GM18858 (cell line): Measurements from ENCODE around the gene CPAMD8.
"Not testable (repeated sequence)": the region's sequence is repeated elsewhere in the genome, so short reads cannot be mapped to it uniquely, and the experiment has no call there.

ENCODE experiments used
- ATAC-seq: cut with Tn5 transposase; IDR thresholded peaks from one replicate; pipeline ENCODE4 v1.9.1; 2021; ENCODE audit not compliant: unreplicated experiment

The CPAMD8 gene

DNA sequence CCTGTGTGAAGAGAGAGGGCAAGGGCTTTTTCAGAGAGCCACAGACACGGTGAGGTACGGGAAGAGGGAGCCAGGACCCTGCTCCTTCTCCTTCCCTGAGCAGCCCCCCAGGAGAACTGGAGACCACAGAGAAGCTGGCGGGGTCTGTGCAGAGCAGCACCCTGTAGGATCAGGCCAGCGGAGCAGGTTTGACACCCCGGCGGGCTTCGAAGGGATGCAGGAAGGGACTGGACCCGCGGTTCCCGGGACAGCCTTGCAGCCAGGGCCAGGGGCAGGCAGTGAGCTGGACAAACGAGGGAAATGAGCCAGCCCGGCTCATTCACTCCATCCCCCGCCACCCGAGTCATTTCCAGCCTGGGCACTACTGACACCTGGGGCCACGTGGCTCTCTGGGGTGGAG is 22.2 kb downstream of the CPAMD8 start:
- no peak for ATAC-seq

- ATAC-seq: no peak
Measured at GRCh38 chr19:17002455-17002854, 24.2 kb downstream of the CPAMD8 start.

DNA sequence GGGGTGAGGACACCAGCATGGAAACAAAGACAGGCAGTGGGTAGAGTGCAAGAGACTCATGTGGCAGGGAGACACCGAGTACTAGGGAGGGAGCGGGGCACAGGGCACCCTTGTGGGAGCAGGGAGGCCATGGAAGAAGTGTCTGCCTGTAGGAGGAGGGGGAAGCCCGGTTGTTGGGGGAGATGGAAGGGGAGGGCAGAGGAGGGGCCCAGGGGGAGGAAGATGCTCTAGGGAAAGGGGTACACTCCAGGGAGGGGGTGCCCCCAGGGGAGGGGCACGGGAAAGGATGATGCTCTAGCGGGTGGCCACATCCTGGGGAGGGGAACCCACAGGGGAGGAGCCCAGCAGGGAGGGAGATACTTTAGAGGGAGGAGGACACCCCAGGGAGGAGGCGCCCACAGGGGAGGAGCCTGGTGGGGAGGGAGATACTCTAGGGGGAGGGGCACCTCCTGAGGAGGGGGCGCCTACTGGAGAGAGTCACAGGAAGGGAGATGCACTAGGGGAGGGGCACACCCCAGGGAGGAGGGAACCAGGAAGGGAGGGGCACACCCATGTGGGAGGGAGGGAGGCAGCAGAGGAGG is 24.9 kb downstream of the CPAMD8 start:
- ATAC-seq: no peak

DNA sequence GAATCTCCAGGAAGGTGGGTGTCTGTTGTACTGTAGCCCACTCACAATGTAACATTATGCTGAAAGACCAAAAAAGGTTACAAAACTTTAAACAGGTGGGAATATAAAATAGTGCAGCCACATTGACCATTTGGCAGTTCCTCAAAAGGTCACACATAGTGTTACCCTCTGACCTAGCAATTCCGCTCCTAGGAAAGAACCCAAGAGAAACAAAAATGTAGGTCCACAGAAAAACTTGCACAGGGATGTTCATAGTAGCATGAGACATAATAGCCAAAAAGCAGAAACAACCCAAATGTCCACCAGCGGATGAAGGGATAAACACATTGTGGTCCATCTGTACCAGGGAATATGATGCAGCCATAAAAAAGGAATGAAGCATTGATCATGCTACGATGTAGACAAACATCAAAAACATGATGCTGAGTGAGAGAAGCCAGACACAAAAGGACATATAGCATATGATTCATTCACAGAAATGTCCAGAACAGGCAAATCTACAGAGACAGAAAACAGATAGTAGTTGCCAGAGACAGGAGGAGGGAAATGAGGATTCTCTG is 27.9 kb downstream of the CPAMD8 start:
- no peak for ATAC-seq

GRCh38 chr19:16996838-16997490 is 29.6 kb downstream of the CPAMD8 start:
- not testable (repeated sequence) for ATAC-seq

DNA sequence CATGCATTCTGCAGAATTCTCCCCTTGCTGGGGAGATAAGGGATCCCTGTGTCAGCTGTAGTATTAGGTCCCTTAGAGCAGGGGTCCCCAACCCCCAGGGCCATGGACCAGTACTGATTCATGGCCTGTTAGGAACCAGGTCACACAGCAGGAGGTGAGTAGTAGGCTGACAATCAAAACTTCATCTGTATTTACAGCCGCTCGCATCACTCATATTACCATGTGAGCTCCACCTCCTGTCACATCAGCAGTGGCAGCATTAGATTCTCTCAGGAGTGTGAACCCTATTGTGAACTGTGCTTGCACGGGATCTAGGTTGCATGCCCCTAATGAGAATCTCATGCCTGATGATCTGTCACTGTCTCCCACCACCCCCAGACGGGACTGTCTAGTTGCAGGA is 37.9 kb downstream of the CPAMD8 start:
- ATAC-seq: no peak

DNA sequence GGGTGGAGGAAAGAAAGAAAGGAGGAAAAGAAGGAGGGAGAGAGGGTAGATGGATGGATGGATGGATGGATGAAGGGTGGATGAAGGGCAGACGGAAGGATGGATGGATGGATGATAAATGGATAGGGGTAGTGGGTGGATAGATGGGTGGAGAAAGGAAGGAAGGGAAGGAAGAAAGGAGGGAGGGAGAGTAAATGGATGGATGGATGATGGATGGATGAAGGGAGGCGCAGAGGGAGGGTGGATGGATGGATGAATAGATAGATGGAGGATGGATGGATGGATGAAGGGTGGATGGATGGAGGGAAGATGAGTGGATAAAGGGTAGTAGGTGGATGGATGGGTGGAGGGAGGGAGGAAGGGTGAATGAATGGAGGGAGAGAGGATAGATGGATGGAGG is 41.2 kb downstream of the CPAMD8 start:
- no peak for ATAC-seq

- ATAC-seq: not testable (repeated sequence)
Measured at GRCh38 chr19:16982586-16982985, 44.0 kb downstream of the CPAMD8 start.

DNA sequence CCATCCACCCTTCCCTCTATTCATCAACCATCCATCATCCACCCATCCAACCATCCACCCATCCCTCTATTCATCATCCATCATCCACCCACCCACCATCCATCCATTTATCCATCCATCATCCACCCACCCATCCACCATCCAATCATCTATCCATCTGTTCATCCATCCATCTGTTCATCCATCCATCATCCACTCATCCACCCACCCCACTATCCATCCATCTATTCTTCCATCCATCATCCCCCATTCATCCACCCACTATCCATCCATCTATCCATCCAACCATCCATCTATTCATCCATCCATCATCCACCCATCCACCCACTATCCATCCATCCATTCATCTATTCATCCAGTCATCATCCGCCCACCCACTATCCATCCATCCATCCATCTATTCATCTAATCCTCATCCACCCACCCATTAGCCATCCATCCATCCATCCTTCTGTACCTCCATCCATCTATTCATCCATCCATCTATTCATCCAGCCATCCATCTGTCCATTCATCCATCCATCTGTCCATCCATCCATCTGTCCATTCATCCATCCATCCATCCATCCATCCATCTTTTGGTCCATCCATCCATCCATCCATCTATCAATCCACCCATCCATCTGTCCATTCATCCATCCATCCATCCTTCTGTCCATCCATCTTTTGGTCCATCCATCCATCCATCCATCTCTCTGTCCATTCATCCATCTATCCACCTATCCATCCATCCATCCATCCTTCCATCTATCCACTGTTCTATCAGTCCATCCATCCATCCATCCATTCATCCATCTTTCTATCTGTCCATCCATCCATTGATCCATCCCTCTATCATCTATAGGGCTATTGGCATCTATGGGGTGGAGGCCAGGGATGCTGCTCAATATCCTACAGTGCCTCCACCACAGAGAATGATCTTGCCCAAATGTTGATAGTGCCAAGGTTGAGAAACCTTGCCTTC is 47.5 kb downstream of the CPAMD8 start:
- ATAC-seq: no peak

- ATAC-seq: no peak
Measured at GRCh38 chr19:16978156-16978555, 48.5 kb downstream of the CPAMD8 start.

DNA sequence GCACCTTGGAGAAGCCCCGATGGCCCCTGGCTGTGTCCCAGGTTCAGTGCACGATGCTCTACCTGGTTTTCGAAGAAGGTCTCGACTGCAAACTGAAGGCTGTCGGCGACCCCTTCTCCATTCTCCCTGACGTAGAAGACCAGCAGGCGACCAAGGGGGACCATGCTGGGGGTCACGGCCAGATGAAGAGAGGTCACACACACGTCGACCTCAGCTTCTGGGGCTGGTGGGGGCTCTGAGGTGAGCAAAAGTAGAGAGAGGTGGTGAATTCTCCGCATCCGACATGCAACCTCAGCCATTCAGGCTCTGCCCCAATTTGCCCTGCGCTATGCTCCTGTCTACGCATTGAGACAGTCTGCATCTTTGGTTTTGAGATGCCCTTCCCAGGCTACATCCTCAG is 49.3 kb downstream of the CPAMD8 start:
- no peak for ATAC-seq

DNA sequence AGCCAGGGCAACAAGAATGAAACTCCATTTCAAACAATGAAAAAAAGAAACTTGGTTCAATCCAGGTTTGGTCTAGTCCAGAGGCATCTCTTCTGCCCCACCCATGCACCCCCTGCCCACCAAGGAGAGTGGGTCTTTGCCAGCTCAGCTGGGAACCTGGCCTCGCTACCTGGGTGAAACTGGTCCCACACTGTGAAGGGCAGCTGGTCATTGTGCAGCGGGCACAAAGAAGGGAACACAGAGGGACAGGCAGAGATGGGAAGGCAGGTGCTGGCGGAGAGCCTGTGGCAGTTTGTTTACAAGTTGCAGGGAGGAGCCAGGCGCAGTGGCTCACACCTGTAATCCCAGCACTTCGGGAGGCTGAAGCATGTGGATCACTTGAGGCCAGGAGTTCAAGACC is 50.2 kb downstream of the CPAMD8 start:
- no peak for ATAC-seq

DNA sequence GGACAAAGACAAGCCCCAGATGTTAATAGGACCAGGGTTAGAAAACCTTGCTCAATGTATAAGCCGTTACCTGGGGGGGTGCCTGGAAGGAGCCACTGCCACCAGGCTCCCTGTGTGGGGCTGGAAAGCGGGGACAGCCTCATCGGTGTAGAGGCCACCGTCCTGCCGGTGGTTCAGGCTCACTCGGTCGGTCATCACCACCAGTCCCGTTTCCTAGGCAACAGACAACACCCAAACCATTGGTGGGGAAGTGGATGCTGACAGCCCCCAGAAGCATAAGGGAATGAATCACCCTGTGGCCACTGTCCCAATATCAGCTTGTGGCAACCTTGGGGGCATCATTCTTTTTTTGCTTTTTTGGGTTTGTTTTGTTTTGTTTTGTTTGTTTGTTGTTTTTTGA is 55.8 kb downstream of the CPAMD8 start:
- no peak for ATAC-seq

GRCh38 chr19:16969135-16969534 is 57.5 kb downstream of the CPAMD8 start:
- ATAC-seq: no peak

GRCh38 chr19:16960996-16961822 is 65.4 kb downstream of the CPAMD8 start:
- not testable (repeated sequence) for ATAC-seq

- not testable (repeated sequence) for ATAC-seq
Measured at GRCh38 chr19:16958277-16958676, 68.3 kb downstream of the CPAMD8 start.

DNA sequence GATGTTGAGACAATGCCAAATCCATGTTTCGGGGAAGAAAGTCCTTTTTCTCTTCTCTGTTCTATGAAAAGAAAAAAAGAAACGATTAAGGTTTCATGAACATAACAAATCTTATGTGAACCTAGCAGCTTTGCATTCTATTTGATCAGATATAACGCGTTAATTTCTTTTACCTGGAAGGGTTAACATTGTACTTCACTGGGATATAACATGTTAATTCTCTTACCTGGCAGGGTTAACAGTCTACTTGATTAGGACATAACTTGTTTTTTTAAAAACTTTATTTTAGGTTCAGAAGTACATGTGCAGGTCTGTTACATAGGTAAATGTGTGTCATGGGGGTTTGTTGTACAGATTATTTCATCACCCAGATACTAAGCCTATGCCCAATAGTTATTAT is 68.8 kb downstream of the CPAMD8 start:
- ATAC-seq: no peak

DNA sequence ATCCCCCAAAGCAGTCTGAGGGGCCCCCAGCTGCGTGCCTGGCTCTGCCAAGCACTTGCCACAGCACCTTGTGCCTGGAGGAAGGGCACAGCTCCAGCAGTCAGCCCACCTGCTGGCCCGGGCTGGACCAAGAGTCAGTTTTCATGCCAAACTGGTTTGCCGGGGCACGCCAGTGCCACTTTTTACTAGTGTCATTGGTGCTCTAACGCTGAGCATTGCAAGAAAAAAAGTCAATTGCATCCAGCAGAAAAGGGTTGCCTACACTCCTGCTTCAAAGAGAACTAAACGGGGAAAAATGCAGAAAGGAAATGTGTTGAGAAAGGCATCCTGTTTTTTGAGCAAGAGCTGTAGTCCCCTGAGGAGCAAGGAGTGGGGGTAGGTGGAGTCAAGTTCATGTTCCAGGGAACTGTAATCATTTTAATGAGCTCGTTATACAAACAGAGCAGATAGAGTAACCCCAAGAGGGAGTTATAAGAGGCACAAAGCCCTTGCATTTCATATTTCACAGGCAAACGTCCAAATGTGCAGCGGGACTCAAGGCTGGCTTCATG is 69.4 kb downstream of the CPAMD8 start:
- ATAC-seq: no peak

DNA sequence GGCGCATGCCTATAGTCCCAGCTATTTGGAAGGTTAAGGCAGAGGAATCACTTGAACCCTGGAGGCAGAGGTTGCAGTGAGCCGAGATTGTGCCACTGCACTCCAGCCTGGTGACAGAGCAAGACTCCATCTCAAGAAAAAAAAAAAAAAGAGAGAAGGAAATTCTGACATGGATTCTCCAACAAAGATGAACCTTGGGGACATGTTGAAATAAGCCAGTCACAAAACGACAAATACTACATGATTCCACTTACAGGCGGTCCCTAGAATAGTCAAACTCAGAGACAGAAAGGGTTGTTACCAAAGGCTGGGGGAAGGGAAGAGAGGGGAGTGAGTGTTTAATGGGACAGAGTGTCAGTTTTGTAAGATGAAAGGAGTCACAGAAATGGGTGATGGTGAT is 71.4 kb downstream of the CPAMD8 start:
- ATAC-seq: no peak

- no peak for ATAC-seq
Measured at GRCh38 chr19:16952046-16952445, 74.6 kb downstream of the CPAMD8 start.
